HG02588 (cell line): ENCODE results near the gene SPTBN5.

Source experiments
- ATAC-seq: cut with Tn5 transposase; IDR thresholded peaks from one replicate; pipeline ENCODE4 v1.9.1; 2021; ENCODE audit warnings: mild to moderate bottlenecking, moderate library complexity; ENCODE audit not compliant: unreplicated experiment

The SPTBN5 gene

DNA sequence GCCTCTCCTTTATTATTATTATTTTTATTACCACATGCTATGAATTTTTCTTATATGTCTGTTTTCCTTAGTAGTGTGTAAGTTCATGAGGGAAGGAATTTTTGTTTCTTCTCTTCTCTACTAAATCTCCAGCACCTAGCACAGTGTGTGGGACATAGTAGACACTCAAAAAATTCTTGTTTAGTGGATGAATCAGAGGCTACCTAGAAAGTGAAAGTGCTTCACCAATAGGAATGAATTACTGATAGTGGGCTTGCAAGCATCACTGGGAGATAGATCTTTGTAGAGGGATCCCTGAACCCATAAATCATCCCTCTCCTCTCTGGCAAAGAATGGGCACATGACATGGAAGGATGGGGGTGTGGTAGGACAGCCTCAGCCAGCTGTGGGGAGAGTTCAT is 8.5 kb downstream of the SPTBN5 start:
- no peak for ATAC-seq

- no peak for ATAC-seq
Measured at GRCh38 chr15:41884458-41884857, 9.4 kb downstream of the SPTBN5 start.

GRCh38 chr15:41883484-41883825 is 10.4 kb downstream of the SPTBN5 start:
- ATAC-seq: no peak

DNA sequence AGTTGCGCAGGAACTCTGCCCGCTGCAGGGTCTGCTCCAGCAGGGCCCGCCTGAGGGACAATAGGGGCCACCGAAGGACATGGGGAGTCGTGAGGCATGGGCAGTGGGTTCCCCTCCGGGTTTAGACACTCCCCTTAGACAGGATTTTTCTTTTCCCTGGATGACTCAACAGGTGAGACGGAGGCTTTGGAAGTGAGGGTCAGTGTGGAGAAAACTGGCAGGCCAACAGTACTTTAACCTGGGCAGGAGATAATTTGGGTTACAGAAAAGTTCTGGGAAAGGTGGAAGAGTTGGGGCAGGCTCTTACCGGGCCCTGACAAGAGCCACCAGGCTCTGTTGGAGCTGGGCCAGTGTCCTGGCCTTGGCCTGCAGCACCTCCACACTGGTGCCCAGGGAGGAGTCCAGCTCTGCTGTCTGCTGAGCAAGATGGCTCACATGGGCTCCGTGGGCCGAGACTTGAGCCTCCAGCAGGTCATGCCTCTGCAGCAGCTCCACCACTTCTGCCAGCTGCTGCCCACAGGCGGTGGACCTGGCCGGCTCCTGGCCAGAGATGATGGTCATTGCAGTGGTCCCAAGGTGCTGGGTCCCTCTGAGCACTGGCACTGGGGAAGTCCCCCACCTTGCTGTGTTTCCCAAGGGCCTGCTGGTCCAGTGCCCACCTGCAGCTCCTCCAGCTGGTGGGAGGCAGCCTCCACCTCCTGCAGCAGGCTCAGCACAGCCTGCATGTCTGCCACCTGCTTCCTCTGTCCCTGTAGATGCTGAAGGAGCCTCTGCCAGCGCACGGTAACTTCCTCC is 11.0 kb downstream of the SPTBN5 start:
- no peak for ATAC-seq

- ATAC-seq: no peak
Measured at GRCh38 chr15:41881920-41882688, 11.7 kb downstream of the SPTBN5 start.

DNA sequence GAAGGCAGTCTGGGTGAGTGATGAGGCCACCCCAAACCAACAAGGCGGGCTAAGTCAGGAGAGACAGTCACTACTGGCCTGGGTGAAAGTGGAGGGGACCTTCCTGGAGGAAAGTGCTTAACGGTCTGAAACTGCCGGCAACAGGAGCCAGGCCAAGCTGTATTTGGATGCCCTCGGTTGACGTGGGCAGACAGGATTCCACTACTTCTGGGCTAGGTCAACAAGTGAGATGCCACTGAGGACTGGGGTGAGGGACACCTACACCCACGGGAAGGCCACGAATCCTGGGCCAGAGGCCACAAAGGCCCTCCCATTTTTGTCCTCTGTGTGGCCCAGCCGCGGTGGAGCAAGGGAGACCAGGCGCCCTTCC is 12.3 kb downstream of the SPTBN5 start:
- ATAC-seq: no peak

- ATAC-seq: no peak
Measured at GRCh38 chr15:41881086-41881485, 12.8 kb downstream of the SPTBN5 start.

DNA sequence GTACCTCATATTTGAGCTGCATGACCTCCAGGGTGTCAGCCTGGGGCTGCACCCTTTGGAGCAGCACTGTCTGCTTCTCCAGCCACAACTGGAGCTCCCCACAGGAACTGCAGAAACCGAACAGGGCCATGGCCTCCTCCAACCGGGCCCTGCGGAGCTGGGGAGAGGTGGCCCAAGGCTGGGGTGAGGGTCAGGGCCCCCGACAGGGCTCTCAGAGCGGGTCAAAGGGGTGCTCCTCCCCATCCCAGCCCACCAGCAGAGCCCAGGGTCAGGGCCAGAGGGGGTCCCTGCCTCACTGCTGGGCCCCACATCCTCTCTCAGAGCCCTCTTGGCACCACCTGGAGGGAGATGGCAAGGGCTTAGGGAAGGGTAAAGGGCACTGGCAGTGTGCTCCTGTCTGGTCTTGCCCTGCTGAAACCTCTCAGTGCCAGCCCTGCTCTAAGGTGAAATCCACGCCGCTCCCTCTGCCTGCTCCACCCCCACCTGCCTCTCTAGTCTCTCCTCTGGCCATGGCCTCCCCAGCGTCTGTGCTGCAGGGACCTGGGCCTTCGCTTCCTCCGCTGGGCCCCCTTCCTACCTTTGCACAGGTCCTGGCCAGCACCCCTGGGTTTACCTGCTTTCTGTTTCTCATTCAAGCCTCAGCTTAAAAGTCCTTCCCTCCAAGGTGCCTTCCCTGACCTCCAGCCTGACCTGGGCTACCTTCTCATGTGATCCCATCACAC is 13.5 kb downstream of the SPTBN5 start:
- ATAC-seq: no peak

DNA sequence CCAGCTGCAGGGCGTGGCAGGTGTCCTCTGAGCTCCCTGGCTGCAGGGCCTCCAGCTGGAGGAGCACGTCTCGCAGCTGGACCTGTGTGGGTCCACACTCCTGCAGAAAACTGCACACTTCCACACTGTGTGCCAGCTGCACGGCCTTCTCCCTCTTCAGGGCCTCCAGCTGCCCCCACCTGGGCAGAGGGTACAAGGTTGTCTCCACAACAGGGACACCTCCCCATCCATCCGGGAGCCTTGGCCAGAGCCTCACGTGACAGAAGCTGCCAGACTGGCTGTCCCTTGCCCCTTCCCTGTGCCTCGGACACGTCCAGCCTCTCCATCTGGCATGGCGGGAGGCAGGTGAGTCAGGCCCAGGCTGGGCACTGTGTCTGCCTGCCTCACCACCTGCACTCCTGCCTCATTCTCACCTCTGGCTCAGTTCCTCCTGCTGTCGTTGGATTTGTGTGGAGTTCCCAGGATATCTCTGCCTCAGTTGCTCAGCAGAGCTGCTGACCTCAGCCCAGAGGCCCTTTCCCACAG is 14.5 kb downstream of the SPTBN5 start:
- ATAC-seq: no peak

DNA sequence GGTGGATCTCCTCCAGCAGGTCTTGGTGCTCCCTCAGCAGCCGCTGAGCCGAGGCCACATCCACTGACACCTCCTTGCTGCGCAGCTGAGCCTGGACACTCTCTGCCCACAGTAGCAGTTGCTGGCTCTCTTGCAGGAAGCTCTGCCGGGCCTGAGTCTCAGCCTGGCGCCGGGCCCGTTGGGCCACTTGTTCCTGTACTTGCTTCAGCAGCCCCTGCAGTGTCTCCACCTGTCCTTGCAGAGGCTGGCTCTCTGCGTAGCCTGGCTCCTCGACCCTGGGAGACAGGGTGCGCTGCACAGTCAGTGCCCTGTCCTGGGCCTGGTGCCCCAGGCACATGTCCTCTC is 15.5 kb downstream of the SPTBN5 start:
- ATAC-seq: no peak

- ATAC-seq: no peak
Measured at GRCh38 chr15:41877631-41878354, 16.1 kb downstream of the SPTBN5 start.

GRCh38 chr15:41876689-41877088 is 17.2 kb downstream of the SPTBN5 start:
- no peak for ATAC-seq

DNA sequence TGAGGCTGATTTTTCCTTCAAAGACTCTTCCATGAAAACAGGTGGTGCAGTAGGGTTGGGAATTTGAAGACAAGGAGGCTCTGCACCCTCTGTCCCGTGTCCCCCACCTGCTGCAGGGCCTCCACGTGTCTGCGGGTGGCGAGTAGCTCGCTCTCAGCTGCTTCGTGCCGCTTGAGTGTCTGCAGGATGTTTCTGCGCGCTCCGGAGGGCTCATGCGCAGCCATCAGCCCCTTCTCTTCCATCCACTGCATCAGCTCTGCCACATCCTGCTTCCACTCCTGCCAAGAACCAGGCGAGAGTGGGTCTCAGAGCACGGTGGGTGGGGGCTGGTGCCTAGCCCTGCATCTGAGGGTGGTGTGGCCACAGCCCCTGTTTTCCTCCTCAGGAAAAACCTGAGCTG is 17.8 kb downstream of the SPTBN5 start:
- no peak for ATAC-seq

GRCh38 chr15:41874736-41875135 is 19.1 kb downstream of the SPTBN5 start:
- no peak for ATAC-seq

GRCh38 chr15:41873711-41874110 is 20.1 kb downstream of the SPTBN5 start:
- no peak for ATAC-seq

DNA sequence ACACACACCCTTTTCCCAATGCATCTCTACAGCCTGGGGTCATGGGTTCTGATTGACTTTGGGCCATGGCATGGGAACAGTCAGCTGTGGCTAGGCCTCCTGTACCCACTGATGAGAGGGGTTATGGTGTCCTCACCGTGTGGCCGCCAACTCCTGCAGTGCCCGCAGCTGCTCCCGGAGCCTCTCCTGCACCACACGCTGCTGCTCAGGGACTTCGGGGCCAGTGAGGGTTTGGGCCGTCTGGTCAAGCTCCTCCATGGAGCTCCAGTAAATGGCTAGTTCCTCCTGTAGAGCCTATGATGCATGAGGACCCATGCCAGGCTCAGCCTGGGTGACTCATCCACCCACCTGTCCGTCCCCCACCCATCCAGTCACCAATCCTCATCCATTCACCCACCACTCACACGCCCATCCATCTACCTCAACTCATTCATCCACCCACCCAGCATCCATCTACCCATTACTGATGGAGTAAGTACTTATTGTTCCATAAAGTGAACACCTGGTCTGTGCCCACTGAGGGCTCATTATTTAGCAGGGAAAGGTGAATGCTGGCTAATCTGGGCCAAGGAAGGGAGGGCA is 21.6 kb downstream of the SPTBN5 start:
- ATAC-seq: no peak

DNA sequence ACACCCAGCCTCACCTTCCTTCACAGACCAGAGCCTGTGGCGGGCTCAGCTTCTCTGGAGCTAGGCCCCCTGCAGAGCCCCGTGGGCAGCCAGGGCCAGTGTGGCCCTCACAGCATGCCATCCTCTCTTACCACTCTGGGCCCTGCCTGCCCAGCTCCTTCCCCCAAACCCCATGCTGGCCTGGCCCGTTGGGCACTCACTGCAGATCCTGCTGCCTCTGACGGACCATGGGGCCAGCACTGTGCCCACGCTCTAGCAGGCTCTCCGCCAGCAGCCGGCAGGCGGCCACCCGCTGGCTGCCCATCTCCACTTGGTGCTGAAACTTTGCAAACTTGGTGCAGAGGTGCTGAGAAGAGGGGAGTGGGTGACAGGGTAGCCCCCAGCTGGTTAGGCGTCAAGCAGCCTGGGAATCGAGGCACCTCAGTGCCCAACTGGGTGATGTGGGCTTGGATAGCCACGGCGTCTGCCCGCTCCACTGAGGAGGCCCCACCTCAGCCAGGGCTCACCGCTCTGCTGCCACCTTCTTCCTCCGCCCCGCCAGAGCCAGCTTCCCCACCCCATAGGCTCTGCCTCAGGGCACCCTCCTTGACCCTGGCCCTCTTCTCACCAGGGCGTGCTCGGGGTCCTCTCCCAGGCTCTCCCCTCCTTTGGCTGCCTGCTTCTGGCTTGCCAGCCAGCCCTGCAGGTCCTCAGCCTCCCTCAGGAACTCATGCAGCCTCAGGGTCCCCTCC is 22.5 kb downstream of the SPTBN5 start:
- ATAC-seq: no peak

GRCh38 chr15:41870689-41871081 is 23.2 kb downstream of the SPTBN5 start:
- no peak for ATAC-seq

DNA sequence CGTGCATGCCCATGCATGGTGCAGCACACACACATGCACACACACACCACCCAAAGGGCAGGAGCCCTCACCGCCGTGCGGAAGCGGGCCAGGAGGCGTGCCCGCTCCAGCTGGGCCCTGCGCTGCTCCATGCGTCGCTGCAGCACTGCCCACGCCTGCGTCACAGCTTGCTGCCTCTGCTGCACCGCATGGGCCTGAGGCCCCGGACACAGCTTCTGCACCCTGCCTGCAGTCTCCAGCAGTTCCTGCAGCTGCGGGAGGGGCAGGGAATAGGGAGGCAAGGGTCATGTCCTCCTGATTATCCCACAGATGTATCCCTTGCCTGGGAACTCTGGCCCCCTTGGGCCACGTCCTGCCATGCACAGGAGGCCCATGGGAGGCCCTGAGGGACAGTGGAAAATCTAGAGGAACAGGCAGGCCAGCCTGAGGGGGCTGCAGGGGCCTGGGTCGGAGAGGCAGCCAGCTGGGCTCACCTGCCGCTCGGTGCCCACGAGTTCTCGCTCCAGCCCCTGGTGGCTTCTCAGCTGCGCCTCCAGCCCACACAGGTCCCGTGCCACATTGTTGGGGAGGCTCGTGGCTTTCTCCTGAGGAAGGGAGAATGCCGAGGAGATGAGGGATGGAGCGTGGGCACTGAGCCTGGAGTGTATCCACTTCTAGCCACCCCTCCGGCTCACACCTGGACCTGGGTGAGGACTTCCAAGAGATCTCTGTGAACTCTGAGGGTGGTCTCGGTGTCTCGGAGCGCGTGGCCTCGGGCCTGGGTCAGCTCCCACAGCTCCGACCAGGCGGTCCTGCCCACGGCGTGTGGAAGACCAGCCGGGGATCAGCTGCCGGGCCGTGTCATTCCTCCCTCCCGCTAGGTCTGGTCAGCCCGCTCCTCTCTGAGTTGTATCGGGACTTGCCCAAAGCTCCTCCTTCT is 23.8 kb downstream of the SPTBN5 start:
- ATAC-seq: no peak
